BE2C (cell line): ENCODE data around the gene HINFP.

Experiments
- DNase-seq: peaks from one replicate; pipeline ENCODE4 v3.0.0-alpha.2; 2020
- H3K27me3 ChIP-seq: fragments of 250-450 bp; sonication (Bioruptor Pico); 2 replicates; pipeline ENCODE4 v1.5.1; 2020; ENCODE audit warnings: mild to moderate bottlenecking
- H3K36me3 ChIP-seq: fragments of 250-450 bp; sonication (Bioruptor Pico); 2 replicates; pipeline ENCODE4 v1.5.1; 2020; ENCODE audit warnings: mild to moderate bottlenecking
- H3K4me1 ChIP-seq: fragments of 250-450 bp; sonication (Bioruptor Pico); 2 replicates; pipeline ENCODE4 v1.5.1; 2020
- H3K4me3 ChIP-seq: 2 replicates; pipeline ENCODE4 v1.5.1; 2011; ENCODE audit warnings: low read depth, low read length
- H3K9me3 ChIP-seq: fragments of 250-450 bp; sonication (Bioruptor Pico); 2 replicates; pipeline ENCODE4 v1.5.1; 2020
- TF ChIP-seq, protein P1 (sequence below): IDR thresholded peaks from 2 replicates; pipeline ENCODE4 v1.5.1; 2012; ENCODE audit warnings: mild to moderate bottlenecking, low read depth, low read length

HINFP gene

DNA sequence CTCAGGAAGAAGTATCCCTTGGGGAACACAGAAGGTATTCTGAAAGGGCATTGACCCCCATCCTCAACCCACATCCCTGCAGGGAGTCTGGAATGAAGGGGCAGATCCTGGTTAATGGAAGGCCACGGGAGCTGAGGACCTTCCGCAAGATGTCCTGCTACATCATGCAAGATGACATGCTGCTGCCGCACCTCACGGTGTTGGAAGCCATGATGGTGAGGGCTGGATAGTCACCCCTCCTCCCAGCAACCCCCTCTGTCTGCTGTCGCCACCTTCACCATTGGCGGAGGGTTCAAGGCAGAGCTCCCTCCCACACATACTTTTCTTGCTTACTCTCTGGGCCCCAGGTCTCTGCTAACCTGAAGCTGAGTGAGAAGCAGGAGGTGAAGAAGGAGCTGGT, 32.8 kb downstream of the HINFP start:
- no peaks in the 10 kb centered on the region for H3K9me3 ChIP-seq
- DNase-seq: no peak
- no peaks in the 10 kb centered on the region for H3K36me3 ChIP-seq
- H3K27me3 ChIP-seq: no peaks in the 10 kb centered on the region
- H3K4me1 ChIP-seq: peaks cover 3% of the 10 kb centered on the region; the same call in 1 of the 2 replicates
- H3K4me3 ChIP-seq: no peak overlapping the region
- TF ChIP-seq, protein P1, sequence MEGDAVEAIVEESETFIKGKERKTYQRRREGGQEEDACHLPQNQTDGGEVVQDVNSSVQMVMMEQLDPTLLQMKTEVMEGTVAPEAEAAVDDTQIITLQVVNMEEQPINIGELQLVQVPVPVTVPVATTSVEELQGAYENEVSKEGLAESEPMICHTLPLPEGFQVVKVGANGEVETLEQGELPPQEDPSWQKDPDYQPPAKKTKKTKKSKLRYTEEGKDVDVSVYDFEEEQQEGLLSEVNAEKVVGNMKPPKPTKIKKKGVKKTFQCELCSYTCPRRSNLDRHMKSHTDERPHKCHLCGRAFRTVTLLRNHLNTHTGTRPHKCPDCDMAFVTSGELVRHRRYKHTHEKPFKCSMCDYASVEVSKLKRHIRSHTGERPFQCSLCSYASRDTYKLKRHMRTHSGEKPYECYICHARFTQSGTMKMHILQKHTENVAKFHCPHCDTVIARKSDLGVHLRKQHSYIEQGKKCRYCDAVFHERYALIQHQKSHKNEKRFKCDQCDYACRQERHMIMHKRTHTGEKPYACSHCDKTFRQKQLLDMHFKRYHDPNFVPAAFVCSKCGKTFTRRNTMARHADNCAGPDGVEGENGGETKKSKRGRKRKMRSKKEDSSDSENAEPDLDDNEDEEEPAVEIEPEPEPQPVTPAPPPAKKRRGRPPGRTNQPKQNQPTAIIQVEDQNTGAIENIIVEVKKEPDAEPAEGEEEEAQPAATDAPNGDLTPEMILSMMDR: no peak

- Histone ChIP-seq H3K36me3 (no peaks in the 10 kb centered on the region), H3K4me3 (no peak overlapping the region), H3K4me1 (peaks cover 3% of the 10 kb centered on the region; the same call in 1 of the 2 replicates), H3K27me3 (no peaks in the 10 kb centered on the region), H3K9me3 (no peaks in the 10 kb centered on the region)
- DNase-seq: peak; percentile 57
- TF ChIP-seq, protein P1: peak; percentile 39
Measured at GRCh38 chr11:119155733-119156492, 34.5 kb downstream of the HINFP start.

DNA sequence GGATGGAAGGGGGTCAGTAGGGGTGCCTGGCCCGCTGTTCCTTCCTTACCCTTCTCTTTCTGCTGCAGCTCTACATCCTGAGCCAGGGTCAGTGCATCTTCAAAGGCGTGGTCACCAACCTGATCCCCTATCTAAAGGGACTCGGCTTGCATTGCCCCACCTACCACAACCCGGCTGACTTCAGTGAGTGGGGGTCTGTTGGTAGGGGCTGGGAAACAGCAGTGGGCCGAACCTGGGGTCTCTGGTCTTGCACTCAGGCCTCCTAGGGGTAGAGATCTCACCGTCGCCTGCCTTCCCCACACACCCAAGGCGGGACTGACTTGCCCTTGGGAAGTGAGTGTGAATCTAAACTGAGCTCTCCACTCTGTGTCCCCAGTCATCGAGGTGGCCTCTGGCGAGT, 35.1 kb downstream of the HINFP start:
- TF ChIP-seq, protein P1: no peak

DNA sequence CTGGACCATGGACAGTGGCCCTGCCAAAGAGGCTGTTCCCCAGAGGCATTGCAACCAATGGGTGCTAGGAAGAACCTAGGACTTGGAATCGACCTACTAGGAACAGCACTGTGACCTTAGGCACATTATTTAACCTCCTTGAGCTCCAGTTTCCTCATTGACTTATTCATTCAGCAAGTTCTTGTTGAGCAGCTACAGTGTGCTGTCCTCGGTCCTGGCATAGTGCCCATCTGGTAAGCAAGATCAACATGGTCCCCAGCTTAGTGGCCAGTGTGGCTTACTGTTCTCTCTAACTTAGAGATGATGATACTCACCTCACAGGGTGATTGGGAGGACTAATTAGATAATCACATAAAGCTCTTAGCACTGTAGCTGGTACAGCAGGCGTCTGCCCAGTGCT, 35.7 kb downstream of the HINFP start:
- Histone ChIP-seq H3K27me3 (no peaks in the 10 kb centered on the region), H3K36me3 (no peaks in the 10 kb centered on the region), H3K9me3 (no peaks in the 10 kb centered on the region), H3K4me3 (no peak overlapping the region), H3K4me1 (peaks cover 3% of the 10 kb centered on the region; the same call in 1 of the 2 replicates)
- TF ChIP-seq, protein P1: no peak
- DNase-seq: no peak

More for the DNA sequence above, 35.1 kb downstream of the HINFP start:
- Histone ChIP-seq H3K27me3 (no peaks in the 10 kb centered on the region), H3K36me3 (no peaks in the 10 kb centered on the region), H3K4me3 (no peak overlapping the region), H3K9me3 (no peaks in the 10 kb centered on the region), H3K4me1 (peaks cover 3% of the 10 kb centered on the region; the same call in 1 of the 2 replicates)
- no peak for DNase-seq

- Histone ChIP-seq H3K27me3 (no peaks in the 10 kb centered on the region), H3K9me3 (no peaks in the 10 kb centered on the region), H3K4me1 (peaks cover 3% of the 10 kb centered on the region; the same call in 1 of the 2 replicates), H3K4me3 (no peak overlapping the region), H3K36me3 (no peaks in the 10 kb centered on the region)
- no peak for DNase-seq
- TF ChIP-seq, protein P1: no peak
Measured at GRCh38 chr11:119158467-119158866, 37.1 kb downstream of the HINFP start.

DNA sequence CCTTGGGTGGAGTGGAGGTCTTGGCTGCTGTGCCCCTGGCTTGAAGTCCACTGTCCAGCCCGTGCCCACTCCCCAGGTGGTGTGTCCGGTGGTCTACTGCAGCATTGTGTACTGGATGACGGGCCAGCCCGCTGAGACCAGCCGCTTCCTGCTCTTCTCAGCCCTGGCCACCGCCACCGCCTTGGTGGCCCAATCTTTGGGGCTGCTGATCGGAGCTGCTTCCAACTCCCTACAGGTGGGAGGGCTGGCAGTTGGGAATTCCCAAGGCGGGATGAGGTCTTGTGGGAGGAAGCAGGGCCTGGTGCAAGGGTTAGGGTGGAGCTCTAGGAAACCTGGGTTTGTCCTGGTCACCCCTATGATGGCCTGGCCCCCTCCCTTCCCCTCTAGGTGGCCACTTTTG, 38.8 kb downstream of the HINFP start:
- TF ChIP-seq, protein P1: no peak
- no peak for DNase-seq
- Histone ChIP-seq H3K9me3 (no peaks in the 10 kb centered on the region), H3K36me3 (no peaks in the 10 kb centered on the region), H3K4me1 (peaks cover 3% of the 10 kb centered on the region; the same call in 1 of the 2 replicates), H3K4me3 (no peak overlapping the region), H3K27me3 (no peaks in the 10 kb centered on the region)
